ENCODE results near the gene CFAP251. TPM values are rescaled to one million over a fixed set of nuclear protein-coding genes. Genes with fewer than 3 reads are reported as not detected.

The CFAP251 gene
- total and polyA plus RNA-seq, 10 of the 15 experiments (the other 5 are each of a cell fraction or from before 2014, with no cell fraction given) = 0.10 to 0.97 (median 0.64) TPM

GRCh38 chr12:121898287-121898686 lies 20.1 kb upstream of the CFAP251 start (continued):
- TF ChIP-seq POLR2AphosphoS5 (IDR thresholded peaks at IDR 0.05; ENCODE audit: low read length) (no peak), SPI1 (IDR thresholded peaks at IDR 0.05; ENCODE audit: borderline replicate concordance, insufficient read depth, low read depth, low read length) (no peak), NRF1 (conservative IDR thresholded peaks at IDR 0.05; ENCODE audit: low read depth, low read length) (no peak), CREB1 (IDR thresholded peaks at IDR 0.05; ENCODE audit: low read depth) (no peak)

DNA sequence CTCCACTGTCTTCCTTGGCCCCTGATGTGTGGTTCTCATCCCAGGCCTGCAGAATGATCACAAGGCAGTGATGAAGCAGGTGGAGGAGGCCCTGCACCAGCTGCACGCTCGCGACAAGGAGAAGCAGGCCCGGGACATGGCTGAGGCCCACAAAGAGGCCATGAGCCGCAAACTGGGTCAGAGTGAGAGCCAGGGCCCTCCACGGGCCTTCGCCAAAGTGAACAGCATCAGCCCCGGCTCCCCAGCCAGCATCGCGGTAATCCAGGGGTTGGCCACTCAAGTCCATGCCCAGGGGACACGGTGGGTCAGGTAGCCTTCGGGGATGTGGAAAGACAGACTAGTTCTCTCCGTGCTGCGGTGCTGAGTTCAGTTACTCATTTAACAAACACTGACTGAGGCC lies 18.8 kb upstream of the CFAP251 start:
- intact Hi-C loops (cut with micrococcal nuclease; ENCODE audit: unreplicated experiment) (no loop called here), in situ Hi-C loops (cut with MboI) (no loop called here)
- Histone ChIP-seq H3K79me2 (ENCODE audit: control insufficient read depth, insufficient read depth, low read length) (no peaks in the 10 kb centered on the region), H3K4me3 (no peak overlapping the region), H3K27ac (ENCODE audit: control insufficient read depth, insufficient read depth) (no peak overlapping the region), H3K9me3 (replicated peaks; ENCODE audit: control insufficient read depth, insufficient read depth, low read length) (no peaks in the 10 kb centered on the region), H3K4me1 (ENCODE audit: control insufficient read depth, insufficient read depth, low read length) (no peaks in the 10 kb centered on the region), H4K20me1 (ENCODE audit: control insufficient read depth, insufficient read depth) (no peaks in the 10 kb centered on the region), H3K36me3 (ENCODE audit: control insufficient read depth in 2 of 2, insufficient read depth in 2 of 2, low read length in 1 of 2) (peaks cover 22 to 23% of the 10 kb centered on the region in 2 experiments), H3K4me2 (ENCODE audit: control insufficient read depth, insufficient read depth) (no peak overlapping the region), H3K9ac (ENCODE audit: control insufficient read depth, insufficient read depth, low read length) (no peak overlapping the region), H2AFZ (ENCODE audit: control insufficient read depth, low read depth, low read length) (no peak overlapping the region), H3K27me3 (replicated peaks in 1 of 2; ENCODE audit: control insufficient read depth in 2 of 2, insufficient read depth in 2 of 2, low read length in 1 of 2) (no peaks in the 10 kb centered on the region)
- ChIA-PET SMC1A (ENCODE audit: uncharacterized antibody, unreplicated experiment) (no interaction called here), POLR2A (interaction anchor here (0.6 kb wide), 2 partner anchors 31 to 103 kb away, joined by 3 read pairs; no protein-coding TSS in a partner anchor), CTCF (no interaction called here), RAD21 (ENCODE audit: unreplicated experiment) (no interaction called here)
- no peak for TF ChIP-seq YBX1 (IDR thresholded peaks at IDR 0.05)
- DNase-seq (ENCODE audit: low read depth, low spot score) = no peak
- no peak for FAIRE-seq
- 92% methylated on average over 14 of the region's 14 CpGs for WGBS (ENCODE audit: insufficient coverage, insufficient replicate concordance, low lambda C conversion rate, missing lambda C conversion rate)
- BruUV-seq (replicated peaks) = no TSS peak
- ATAC-seq = no peak

GRCh38 chr12:121903202-121903601 lies 15.2 kb upstream of the CFAP251 start:
- ChIA-PET SMC1A (ENCODE audit: uncharacterized antibody, unreplicated experiment) (no interaction called here), POLR2A (no interaction called here)
- no TSS peak for BruUV-seq (replicated peaks)

More at GRCh38 chr12:121903202-121903601, 15.2 kb upstream of the CFAP251 start:
- RAD21 ChIA-PET (ENCODE audit: unreplicated experiment) = no interaction called here
- no peak for FAIRE-seq
- H4K20me1 ChIP-seq (ENCODE audit: control insufficient read depth, insufficient read depth) = no peaks in the 10 kb centered on the region
- no peaks in the 10 kb centered on the region for H3K27me3 ChIP-seq (replicated peaks in 1 of 2; ENCODE audit: control insufficient read depth in 2 of 2, insufficient read depth in 2 of 2, low read length in 1 of 2)
- intact Hi-C loops (cut with micrococcal nuclease; ENCODE audit: unreplicated experiment) (no loop called here), in situ Hi-C loops (cut with MboI) (no loop called here)
- H3K4me2 ChIP-seq (ENCODE audit: control insufficient read depth, insufficient read depth) = no peak overlapping the region
- 100% methylated on average over 2 of the region's 2 CpGs for WGBS (ENCODE audit: insufficient coverage, insufficient replicate concordance, low lambda C conversion rate, missing lambda C conversion rate)
- DNase-seq (ENCODE audit: low read depth, low spot score) = no peak
- peaks cover 11 to 17% of the 10 kb centered on the region in 2 experiments for H3K36me3 ChIP-seq (ENCODE audit: control insufficient read depth in 2 of 2, insufficient read depth in 2 of 2, low read length in 1 of 2)
- CTCF ChIA-PET = interaction anchor here (1.9 kb wide), 1 partner anchor 42 kb away, joined by 4 read pairs; no protein-coding TSS in a partner anchor
- no peak overlapping the region for H2AFZ ChIP-seq (ENCODE audit: control insufficient read depth, low read depth, low read length)
- no peak for ATAC-seq
- H3K9me3 ChIP-seq (replicated peaks; ENCODE audit: control insufficient read depth, insufficient read depth, low read length) = no peaks in the 10 kb centered on the region
- H3K4me1 ChIP-seq (ENCODE audit: control insufficient read depth, insufficient read depth, low read length) = no peaks in the 10 kb centered on the region
- no peak overlapping the region for H3K9ac ChIP-seq (ENCODE audit: control insufficient read depth, insufficient read depth, low read length)
- no peak overlapping the region for H3K4me3 ChIP-seq
- no peaks in the 10 kb centered on the region for H3K79me2 ChIP-seq (ENCODE audit: control insufficient read depth, insufficient read depth, low read length)
- no peak for TF ChIP-seq JUND (IDR thresholded peaks at IDR 0.05; ENCODE audit: low read depth, low read length)
- TF ChIP-seq ZZZ3 (IDR thresholded peaks at IDR 0.05; ENCODE audit: control insufficient read depth, insufficient read length, low read depth) = no peak
- no peak for TF ChIP-seq TARDBP (IDR thresholded peaks at IDR 0.05; ENCODE audit: borderline replicate concordance)
- no peak for TF ChIP-seq RCOR1 (conservative IDR thresholded peaks at IDR 0.05; ENCODE audit: low read depth, low read length)
- no peak for TF ChIP-seq MTA3 (IDR thresholded peaks at IDR 0.05; ENCODE audit: borderline replicate concordance, low read length)
- TF ChIP-seq YBX1 (IDR thresholded peaks at IDR 0.05) = no peak
- TF ChIP-seq STAT3 (IDR thresholded peaks at IDR 0.05; ENCODE audit: low read depth, low read length) = no peak
- no peak for TF ChIP-seq HDGF (IDR thresholded peaks at IDR 0.05)
- TF ChIP-seq LARP7 (IDR thresholded peaks at IDR 0.05) = no peak
- no peak for TF ChIP-seq ZNF384 (IDR thresholded peaks at IDR 0.05; ENCODE audit: borderline replicate concordance, low read depth, low read length)
- TF ChIP-seq SPI1 (IDR thresholded peaks at IDR 0.05; ENCODE audit: borderline replicate concordance, insufficient read depth, low read depth, low read length) = no peak
- no peak for TF ChIP-seq KAT2A (conservative IDR thresholded peaks at IDR 0.05; ENCODE audit: control insufficient read depth, low read depth, low read length)
- TF ChIP-seq, protein P1, sequence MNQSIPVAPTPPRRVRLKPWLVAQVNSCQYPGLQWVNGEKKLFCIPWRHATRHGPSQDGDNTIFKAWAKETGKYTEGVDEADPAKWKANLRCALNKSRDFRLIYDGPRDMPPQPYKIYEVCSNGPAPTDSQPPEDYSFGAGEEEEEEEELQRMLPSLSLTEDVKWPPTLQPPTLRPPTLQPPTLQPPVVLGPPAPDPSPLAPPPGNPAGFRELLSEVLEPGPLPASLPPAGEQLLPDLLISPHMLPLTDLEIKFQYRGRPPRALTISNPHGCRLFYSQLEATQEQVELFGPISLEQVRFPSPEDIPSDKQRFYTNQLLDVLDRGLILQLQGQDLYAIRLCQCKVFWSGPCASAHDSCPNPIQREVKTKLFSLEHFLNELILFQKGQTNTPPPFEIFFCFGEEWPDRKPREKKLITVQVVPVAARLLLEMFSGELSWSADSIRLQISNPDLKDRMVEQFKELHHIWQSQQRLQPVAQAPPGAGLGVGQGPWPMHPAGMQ (IDR thresholded peaks at IDR 0.05; ENCODE audit: borderline replicate concordance) = no peak
- TF ChIP-seq NR2F1 (conservative IDR thresholded peaks at IDR 0.05) = no peak
- TF ChIP-seq KDM1A (IDR thresholded peaks at IDR 0.05; ENCODE audit: borderline replicate concordance) = no peak
- no peak overlapping the region for H3K27ac ChIP-seq (ENCODE audit: control insufficient read depth, insufficient read depth)

All from GM12878 (cell line).